C1 segment of cervical spinal cord (tissue), 14 donors: ENCODE measurements around the gene TEX44.
A peak's percentile ranks its signal among the peaks of the same experiment; 100 is the strongest.
"Not testable (repeated sequence)": the region's sequence is repeated elsewhere in the genome, so short reads cannot be mapped to it uniquely, and the experiment has no call there.

Source experiments
- DNase-seq, 14 donors: peaks; one replicate each; lab custom pipeline; 2025; lab: John Stamatoyannopoulos, UW

The TEX44 gene

GRCh38 chr2:231592636-231593145 is at the start of gene TEX44:
Gene TEX44, plus strand, starts transcription at chr2:231592864. Its CDS starts 88 bp downstream, at chr2:231592952.
- no peak for DNase-seq

DNA sequence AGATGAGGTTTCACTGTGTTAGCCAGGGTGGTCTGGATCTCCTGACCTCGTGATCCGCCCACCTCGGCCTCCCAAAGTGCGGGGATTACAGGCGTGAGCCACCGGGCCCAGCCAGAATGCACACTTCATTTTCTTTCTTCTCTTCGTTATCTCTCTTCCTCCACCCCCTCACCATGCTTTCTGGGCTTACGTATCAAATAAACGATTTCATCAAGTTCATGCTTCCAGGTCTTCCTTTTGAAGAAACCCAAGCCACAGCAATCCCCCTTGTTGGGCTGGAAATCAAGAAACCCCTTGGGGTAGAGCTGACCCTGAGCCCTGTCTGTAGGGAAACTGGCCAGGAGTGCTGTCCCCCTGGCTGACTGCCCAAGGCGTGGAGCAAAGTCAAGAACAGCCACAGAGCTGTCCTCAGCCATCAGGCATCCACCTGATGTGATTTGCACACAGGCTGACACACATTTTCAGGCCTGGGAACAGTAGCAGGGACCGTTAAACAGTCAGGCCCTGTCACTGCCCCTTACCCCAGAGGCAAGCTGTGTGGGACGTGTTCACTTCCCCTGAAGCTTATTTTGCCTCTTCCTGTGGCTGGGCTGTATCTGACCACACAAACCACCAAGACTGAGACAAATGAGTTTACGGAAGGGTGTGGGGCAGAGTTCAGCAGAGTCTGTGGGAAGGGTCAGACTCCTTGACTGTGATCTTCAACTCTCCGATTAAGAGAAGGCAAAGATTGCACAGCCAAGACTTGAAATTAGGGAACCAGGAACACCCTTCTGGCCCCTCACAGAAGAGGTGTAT is 47.4 kb upstream of the TEX44 start:
- DNase-seq = peak in 8 of 14 donors; percentile 14 to 43 (median 32)

DNA sequence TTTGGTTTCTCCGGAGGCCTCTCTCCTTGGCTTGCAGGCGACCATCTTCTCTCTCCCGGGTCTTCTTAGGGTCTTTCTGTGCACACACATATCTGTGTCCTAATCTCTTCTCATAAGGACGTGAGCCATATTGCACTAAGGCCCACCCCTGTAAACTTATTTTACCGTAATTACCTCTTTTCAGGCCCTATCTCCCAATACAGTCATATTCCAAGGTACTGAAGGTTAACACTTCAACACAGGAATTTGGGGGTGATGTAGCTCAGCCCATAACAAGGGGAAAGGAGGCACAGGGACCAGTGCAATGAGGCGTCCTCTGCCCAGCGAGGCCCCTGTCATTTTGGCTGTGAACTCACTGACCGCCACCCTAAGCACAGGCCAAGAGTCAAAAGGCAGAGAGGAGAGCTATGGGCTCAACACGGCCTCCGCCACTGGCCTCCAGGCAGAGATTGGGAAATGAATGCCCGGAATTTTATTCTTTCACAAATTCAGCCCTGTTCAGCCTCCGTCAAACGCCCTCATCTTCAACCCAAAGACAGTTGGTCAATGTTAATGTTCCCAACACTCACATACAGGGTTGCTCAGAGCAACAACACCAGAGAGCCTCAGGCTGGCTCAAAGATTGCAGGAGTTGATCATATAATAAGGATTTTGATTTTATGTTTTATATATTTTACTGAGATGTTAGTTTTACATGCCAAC is 46.5 kb upstream of the TEX44 start:
- no peak for DNase-seq

GRCh38 chr2:231547315-231548110 is 45.2 kb upstream of the TEX44 start:
- DNase-seq = no peak

DNA sequence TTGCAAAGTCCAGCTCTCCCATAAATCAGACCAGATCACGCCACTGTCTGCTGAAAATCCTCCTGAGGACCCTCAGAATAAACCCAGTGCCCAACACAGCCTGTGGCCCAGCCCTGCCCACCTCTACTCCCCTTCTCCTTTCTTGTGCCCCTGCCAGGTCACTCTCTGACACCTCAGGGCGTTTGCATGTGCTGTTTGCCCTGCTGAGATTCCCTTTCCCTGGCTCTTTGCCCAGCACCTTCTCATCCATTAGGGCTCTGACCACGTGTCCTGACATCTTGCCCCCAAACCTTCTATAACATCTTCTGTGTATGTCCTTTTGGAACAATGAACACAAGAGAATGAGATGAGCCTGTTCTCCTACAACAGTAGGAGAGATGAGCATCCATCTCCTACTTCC is 43.9 kb upstream of the TEX44 start:
- DNase-seq = no peak

DNA sequence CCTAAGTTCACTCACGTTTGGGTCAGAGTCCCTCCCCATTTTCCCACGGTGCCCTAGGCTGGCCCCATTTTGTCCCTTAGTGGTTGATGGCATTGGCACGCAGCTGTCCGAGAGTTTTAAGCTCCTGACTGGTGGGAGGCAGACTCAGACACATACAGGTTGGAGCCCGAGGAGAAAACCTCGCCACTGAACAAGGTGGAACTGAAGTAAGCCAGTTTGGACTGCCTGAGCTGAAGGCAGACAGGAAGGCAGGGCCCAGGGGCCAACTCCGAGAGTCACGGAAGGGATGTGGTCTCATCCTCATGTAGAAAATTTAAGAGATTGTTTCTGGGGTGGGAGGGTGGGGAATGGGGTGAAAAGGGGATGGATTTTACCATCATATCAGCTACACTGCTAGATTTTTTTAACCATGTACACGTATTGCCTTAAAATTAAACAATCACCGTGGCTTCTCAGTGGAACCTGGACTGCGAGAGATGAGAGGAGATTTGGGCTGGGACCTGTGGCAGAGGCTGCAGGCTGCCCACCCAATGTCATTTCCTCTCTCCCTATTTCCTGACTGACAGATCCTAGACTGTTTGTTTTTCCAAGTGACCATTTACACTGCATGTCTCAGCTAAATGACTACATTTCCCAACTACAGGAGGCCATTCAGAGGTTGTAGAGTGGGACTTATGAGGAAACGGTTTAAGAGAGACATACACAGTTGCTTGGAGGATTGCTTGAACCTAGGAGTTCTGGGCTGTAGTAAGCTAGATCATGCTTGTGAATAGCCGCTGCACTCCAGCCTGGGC is 43.0 kb upstream of the TEX44 start:
- DNase-seq = no peak

DNA sequence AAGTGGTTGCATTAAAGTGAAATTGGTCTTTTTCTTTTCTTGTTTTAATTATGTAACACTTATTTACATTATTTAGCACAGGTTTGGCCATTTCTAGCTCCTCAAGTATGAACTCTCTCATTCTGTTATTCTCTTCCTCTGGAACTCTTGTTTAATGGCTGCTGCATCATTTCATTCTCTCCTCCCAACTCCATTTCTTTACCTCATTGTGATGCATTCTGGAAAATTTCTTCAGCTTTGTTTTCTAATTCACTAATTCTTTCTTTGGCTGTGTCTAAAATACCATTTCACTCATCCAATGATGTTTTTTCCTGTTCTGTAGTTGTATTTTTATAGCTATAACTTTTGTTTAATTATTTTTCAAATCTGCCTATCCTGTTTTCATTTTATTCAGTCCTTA is 39.9 kb upstream of the TEX44 start:
- DNase-seq = no peak

DNA sequence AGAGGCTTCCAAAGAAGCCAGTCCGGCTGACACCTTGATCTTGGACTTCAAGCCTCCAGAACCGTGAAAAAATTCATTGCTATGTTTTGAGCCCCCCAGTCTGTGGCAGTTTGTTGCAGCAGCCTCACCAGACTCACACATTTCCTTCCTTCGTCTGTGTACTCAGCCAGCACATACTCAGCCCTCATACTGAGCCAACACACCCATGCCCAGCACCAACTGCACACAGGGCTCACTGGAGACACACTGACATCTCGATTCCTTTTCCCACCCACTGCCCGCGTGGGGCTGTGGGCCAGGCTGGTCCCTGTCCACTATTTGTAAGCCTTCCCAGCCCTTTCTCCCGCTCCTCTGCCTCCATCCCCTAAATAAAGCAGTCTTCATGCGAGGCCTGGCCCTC is 38.3 kb upstream of the TEX44 start:
- no peak for DNase-seq

GRCh38 chr2:231554748-231555545 is 37.7 kb upstream of the TEX44 start:
- no peak for DNase-seq

DNA sequence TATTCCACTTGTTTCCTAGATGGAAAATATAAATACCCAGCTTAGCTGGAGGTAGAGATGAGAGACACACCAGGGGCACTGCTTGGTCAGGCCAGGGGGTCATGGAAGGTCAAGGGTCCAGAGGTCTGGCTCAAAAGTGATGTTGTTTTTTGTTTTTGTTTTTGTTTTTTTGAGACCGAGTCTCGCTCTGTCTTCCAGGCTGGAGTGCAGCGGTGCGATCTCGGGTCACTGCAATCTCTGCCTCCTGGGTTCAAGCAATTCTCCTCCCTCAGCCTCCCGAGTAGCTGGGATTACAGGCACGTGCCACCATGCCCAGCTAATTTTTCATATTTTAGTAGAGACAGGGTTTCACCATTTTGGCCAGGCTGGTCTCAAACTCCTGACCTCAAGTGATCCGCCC is 36.2 kb upstream of the TEX44 start:
- DNase-seq = not testable (repeated sequence)

GRCh38 chr2:231556981-231557380 is 35.7 kb upstream of the TEX44 start:
- DNase-seq = no peak

- DNase-seq = peak in 8 of 14 donors; percentile 2 to 31 (median 18)
Measured at GRCh38 chr2:231557571-231558217, 35.0 kb upstream of the TEX44 start.

DNA sequence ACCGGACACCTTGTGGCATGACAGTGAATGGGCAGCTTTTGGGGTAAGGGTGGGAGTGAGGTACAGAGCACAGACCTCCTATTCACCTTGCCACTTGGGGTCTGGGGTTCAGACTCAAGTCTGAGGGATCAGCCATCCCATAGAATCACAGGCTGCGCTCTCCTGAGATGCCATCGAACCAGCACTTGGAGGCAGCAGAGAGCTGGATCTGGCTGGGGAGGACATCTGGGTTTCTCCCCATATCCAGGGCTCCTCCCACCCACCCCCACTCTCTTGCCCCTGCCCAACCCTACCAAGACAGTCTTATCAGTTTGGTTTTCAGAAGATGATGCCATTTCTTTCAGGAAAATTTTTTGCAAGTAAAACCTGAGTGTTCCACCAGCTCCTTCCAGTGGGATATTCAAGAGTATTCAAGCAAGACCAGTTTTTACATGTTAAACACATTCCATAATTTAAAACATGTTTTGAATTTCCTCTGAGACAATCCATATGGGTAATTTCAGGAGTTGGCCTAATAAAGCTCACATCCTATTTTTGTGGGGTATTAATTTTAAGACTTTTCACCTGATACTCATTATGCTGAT is 29.2 kb upstream of the TEX44 start:
- peak in 11 of 14 donors; percentile 6 to 64 (median 34) for DNase-seq

DNA sequence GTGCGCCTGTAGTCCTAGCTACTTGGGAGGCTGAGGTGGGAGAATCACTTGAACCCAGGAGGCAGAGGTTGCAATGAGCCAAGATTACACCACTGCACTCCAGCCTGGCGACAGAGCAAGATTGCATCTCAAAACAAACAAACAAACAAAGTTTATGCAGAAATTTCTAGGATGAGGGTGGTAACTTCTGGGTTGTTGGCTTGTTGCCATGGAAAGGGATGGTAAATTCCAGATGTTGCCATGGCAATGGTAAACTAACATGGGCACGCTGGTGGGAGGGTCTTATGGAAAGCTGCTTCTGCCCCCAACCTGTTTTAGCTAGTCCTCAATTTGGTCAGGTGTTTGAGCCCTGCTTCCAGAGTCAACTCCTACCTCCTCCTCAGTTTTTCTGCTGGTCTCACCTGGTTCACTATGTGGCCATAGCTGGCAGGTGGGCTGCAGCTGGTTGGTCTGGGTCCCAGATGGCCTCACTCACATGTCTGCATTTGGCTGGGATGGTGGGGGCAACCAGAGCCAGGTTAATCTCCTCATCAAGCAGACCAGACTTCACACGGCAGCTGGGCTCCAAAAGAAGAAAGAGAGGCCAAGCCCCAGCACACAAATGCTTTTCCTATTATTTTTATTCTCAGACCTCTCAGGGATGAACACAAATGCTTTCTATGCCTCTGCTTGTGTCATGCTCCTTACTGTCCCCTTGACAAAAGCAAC is 26.6 kb upstream of the TEX44 start:
- DNase-seq = no peak

- DNase-seq = no peak
Measured at GRCh38 chr2:231567159-231567558, 25.5 kb upstream of the TEX44 start.

GRCh38 chr2:231568098-231568784 is 24.4 kb upstream of the TEX44 start:
- no peak for DNase-seq

DNA sequence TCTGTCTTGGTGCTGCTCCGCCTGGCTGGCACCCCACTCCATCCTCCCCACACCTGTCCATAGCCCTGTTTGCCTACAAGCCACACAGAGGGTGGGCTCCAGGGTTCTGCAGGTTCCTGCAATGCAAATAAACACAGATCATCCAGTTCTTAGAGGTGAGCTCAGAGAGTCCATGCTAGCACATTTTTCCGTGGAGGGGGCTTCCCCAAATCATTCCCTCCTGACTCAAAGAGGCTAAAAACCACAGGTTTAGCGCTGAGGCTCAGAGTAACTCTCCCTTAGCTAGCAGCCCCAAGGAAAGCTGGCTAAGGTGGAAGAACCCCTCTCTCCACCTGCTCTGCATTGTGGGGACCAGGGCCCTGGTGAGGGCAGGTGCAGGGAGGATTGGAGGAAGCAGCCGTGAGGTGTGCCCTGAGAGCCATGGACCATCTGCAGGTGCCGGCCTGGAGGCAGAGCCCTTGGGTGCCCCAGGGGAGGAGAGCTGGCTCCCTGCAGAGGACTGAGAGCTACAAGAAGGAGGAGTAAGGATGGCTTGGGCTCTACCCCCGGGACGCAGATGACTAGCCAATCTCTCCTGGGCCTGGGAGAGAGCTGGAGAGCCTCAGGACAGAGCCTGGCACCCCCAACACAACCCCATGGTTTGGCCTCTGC is 23.8 kb upstream of the TEX44 start:
- no peak for DNase-seq

- not testable (repeated sequence) for DNase-seq
Measured at GRCh38 chr2:231570915-231571314, 21.7 kb upstream of the TEX44 start.
